Right renal pelvis (tissue), 4 donors: ENCODE data around the gene TRAFD1. TPM values are rescaled to one million over a fixed set of nuclear protein-coding genes. Genes with fewer than 3 reads are reported as not detected.

Experiments
- DNase-seq, 4 donors: peaks; one replicate each; pipeline ENCODE4 v3.0.0-alpha.2; 2013; ENCODE audit warnings: low read depth in 4 of 4, low spot score in 3 of 4, missing footprints in 1 of 4
- polyA plus RNA-seq, 4 donors: library from polyadenylated mRNA; unstranded; fragments of 120-200 nt; gene quantifications; one replicate each; pipeline ENCODE4 v1.2.1, GENCODE V29; 2013; ENCODE audit not compliant: insufficient read length in 4 of 4

The TRAFD1 gene
- polyA plus RNA-seq, 4 donors = 38.2 to 46.7 (median 41.2) TPM

- DNase-seq = no peak
These were observed 45.7 kb downstream of the TRAFD1 start for GRCh38 chr12:112170971-112171596.

GRCh38 chr12:112172556-112173324 lies 47.4 kb downstream of the TRAFD1 start:
- DNase-seq = no peak

DNA sequence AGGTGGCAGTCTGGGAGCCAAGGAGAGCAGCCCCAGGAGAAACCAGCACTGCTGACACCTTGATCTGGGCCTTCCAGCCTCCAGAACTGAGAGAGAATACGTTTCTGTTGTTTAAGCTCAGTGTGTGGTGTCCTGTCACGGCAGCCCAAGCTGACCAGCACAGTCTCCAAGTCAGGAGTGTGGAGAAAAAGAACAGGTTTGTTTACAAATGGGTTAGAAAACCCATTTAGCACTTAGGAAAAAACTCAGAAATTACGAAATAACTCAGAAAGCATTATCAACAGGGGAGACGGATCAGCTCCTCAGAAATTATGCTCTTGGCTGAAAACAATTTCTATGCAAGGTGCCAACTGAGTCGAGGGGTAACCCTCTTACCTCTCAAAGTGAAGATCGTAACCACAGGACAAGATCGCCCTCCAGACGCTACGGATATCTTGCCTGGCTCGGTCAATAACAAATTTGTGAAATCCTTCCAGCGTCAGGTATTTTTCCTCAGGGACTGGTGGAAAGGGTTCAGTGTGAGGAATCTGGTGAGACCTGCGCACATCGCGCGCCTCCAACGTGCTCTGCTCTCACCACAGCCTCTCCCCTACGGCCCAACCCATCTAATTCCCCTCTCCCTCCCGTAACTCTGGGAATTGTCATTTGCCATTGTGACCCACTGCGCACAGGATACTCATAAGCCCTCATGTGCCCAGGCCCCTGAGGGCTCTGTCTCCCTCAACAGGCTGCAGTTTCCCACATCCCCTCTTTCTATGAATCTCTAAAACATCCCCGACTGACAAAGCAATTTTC lies 50.2 kb downstream of the TRAFD1 start:
- no peak for DNase-seq

DNA sequence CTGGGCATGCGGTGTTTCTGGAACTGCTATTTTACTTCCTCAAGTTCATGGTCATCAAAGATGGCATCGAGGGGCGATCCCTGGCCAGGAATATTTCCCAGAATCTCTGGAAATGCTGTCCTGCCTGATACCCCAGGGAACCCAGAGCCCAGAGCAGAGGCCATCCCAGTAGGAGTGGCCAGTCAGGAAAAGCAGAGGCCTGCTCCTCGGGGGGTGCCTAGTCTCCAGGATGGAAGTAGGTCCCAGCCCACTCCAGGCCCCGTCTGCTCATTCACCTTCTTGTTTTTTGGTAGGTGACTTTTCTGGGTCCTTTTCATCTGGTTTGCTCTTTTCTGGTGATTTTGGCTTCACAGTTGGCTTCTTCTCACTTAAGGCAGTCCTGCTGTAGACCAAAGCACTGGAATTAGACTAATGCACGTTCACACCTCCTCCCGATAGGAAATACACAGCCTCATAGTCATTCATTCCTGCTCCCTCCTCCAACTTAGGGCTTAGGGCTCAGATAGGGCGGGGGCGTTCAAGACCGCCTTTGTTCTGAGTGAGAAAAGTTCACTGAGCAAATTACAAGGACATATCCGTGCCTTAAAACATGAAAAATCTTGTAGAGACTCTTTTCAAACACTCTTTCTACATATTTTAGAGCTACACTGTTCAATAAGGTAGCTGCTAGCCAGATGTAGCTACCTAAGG lies 51.1 kb downstream of the TRAFD1 start:
- no peak for DNase-seq

GRCh38 chr12:112178796-112179195 lies 53.4 kb downstream of the TRAFD1 start:
- no peak for DNase-seq

DNA sequence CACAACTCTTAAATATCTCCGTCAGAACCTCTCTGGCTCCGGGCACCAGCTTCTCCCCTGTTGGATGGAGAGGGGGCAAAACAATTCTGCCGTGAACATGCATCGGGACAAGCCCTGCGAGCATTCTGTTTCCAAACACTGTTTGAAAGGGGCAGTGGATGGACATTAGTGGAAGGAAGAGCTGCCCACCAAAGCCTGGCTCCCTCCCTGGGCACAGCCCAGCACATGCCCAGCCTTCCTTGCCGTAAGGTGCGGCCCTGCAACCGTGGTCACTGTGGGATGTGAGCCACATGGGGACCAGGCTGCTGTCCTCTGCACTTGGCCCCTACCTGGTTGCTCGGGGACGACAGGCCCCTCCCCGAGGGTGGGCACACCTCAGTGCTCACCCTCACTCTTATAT lies 54.0 kb downstream of the TRAFD1 start:
- DNase-seq = no peak

GRCh38 chr12:112179916-112180315 lies 54.6 kb downstream of the TRAFD1 start:
- no peak for DNase-seq

DNA sequence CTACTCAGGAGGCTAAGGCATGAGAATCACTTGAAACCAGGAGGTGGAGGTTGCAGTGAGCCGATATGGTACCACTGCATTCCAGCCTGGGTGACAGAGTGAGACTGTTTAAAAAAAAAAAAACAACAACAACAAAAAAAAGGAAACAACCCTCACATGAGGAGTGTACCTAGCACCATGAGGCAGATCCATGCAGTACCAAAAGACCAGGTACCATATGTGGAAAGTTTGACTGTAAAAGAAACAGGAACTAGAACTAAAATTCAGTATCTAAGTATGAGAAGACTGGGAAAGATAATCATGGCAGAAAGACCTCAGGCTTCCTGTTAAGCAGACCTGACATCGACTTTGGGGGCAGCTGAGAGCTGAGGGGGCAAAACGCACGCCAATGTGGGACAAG lies 55.1 kb downstream of the TRAFD1 start:
- no peak for DNase-seq

GRCh38 chr12:112182499-112182898 lies 57.1 kb downstream of the TRAFD1 start:
- DNase-seq = no peak

- no peak for DNase-seq
These were observed 58.0 kb downstream of the TRAFD1 start for GRCh38 chr12:112183141-112184021.

DNA sequence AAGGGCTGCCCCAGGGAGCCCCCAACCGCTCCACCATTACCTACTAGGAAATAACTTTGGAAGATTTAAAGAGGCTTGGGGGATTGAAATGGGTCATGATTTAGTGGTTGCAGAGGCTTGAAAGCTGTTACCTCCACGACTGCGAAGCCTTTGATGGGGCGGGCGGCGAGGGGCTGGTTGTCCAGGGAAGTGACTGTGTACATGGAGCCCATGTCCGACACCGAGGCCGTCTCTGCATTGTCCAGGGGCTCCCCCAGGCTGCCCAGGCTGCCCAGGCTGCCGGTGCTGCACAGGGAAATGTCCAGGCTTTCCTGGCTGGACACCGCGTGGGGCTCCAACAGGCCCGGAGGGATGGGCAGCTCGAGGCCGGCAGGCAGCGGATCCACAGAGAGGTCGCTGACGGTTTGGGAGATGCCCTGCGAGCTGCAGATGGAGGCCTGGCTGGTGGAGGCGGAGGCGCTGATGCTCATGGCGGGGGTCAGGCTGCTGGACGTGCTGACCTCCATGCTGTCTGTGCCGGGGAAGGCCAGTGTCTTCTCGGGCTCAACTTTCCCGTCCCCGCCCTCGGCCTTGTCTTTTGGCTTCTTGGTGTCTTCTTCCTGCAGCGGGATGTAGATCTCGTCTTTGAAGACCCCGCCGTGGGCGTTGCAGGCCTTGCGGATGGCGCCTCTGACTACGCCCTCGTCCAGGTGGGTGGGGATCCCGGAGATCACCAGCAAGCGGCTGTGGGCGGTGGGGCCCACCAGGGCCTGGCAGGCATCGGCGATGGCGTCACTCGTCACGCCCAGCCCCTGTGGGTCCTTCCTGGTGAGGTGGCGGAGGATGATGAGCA lies 58.9 kb downstream of the TRAFD1 start:
- no peak for DNase-seq

GRCh38 chr12:112185093-112185923 lies 59.9 kb downstream of the TRAFD1 start:
- DNase-seq = no peak

GRCh38 chr12:112188130-112188830 lies 62.9 kb downstream of the TRAFD1 start:
- DNase-seq = no peak

DNA sequence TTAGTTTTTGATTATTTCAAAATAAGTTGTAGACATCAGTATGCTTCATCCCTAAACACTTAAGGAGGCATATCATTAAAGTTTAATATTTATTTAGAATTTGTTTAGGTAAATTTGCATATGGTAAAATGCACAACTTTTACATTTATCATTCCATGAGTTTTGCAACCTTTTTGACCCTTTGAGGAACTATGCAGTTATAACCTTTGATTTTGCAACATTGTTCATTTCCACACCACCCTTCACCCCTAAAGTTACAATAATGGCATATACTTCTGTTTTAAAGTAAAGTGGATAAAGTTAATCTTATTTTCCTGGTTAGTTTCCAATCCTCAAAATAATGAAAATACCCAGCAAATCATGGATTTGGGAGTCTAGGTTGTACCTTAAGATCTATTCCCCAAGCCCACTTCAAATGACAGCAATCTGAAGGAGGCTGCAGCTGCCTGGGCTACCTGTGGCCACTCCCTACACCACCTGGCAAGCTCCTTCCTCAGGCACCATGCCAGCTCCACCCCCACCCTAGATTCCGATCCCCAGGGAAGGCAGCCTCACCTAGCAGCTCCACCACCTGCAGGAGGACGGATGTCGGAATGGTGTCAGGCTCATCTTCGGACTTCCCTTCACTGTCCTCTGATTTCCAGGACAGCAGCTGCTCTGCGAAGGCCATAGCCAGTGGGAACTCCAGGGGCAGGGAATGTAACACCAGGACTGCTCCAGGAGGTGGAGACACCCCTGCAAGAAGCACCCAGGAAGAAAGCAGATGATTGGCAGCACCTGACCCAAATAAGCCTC lies 65.1 kb downstream of the TRAFD1 start:
- DNase-seq = no peak

GRCh38 chr12:112191201-112191600 lies 65.8 kb downstream of the TRAFD1 start:
- no peak for DNase-seq

- DNase-seq = no peak
These were observed 66.5 kb downstream of the TRAFD1 start for GRCh38 chr12:112191840-112192321.

GRCh38 chr12:112192475-112192874 lies 67.1 kb downstream of the TRAFD1 start:
- no peak for DNase-seq
